ENCODE measurements around the gene ZDHHC20.

ZDHHC20 gene

GRCh38 chr13:21360463-21360862, 98.6 kb downstream of the ZDHHC20 start:
- no peak for DNase-seq

GRCh38 chr13:21359855-21360254, 99.2 kb downstream of the ZDHHC20 start:
- DNase-seq, result no peak

- DNase-seq, result no peak
These were observed 103.8 kb downstream of the ZDHHC20 start for GRCh38 chr13:21355304-21355703.

- DNase-seq, result no peak
These were observed 104.4 kb downstream of the ZDHHC20 start for GRCh38 chr13:21354721-21355120.

- no peak for DNase-seq
These were observed 110.5 kb downstream of the ZDHHC20 start for GRCh38 chr13:21348488-21349120.

- DNase-seq, result no peak
These were observed 111.3 kb downstream of the ZDHHC20 start for GRCh38 chr13:21347753-21348318.

- DNase-seq, result peak; percentile 34
These were observed 114.4 kb downstream of the ZDHHC20 start for GRCh38 chr13:21344662-21345176.

GRCh38 chr13:21343659-21344058, 115.4 kb downstream of the ZDHHC20 start:
- DNase-seq, result no peak

- no peak for DNase-seq
These were observed 116.2 kb downstream of the ZDHHC20 start for GRCh38 chr13:21342699-21343442.

- no peak for DNase-seq
These were observed 117.3 kb downstream of the ZDHHC20 start for GRCh38 chr13:21341637-21342422.

- no peak for DNase-seq
These were observed 120.3 kb downstream of the ZDHHC20 start for GRCh38 chr13:21338639-21339278.

- DNase-seq, result no peak
These were observed 120.9 kb downstream of the ZDHHC20 start for GRCh38 chr13:21338156-21338555.

GRCh38 chr13:21336609-21337349, 122.3 kb downstream of the ZDHHC20 start:
- no peak for DNase-seq

- DNase-seq, result no peak
These were observed 125.9 kb downstream of the ZDHHC20 start for GRCh38 chr13:21333186-21333585.

GRCh38 chr13:21330126-21330861, 128.8 kb downstream of the ZDHHC20 start:
- no peak for DNase-seq

- no peak for DNase-seq
These were observed 130.1 kb downstream of the ZDHHC20 start for GRCh38 chr13:21328836-21329477.

GRCh38 chr13:21328201-21328600, 130.9 kb downstream of the ZDHHC20 start:
- DNase-seq, result no peak

- peak; percentile 14 for DNase-seq
These were observed 132.7 kb downstream of the ZDHHC20 start for GRCh38 chr13:21326155-21327031.

GRCh38 chr13:21324803-21325202, 134.3 kb downstream of the ZDHHC20 start:
- DNase-seq, result no peak

- no peak for DNase-seq
These were observed 136.1 kb downstream of the ZDHHC20 start for GRCh38 chr13:21322988-21323387.

Data from stimulated activated CD4-positive, alpha-beta T cell treated with anti-CD3 and anti-CD28 coated beads, Interleukin-15, amount 100 ng/mL, for 24 hours (primary cell).